ENCODE results near the gene ETS1.

- TF ChIP-seq CTCF (IDR thresholded peaks at IDR 0.05; ENCODE audit: low read depth, low read length), result no peak
- no peak for TF ChIP-seq EZH2phosphoT487 (IDR thresholded peaks at IDR 0.05; ENCODE audit: low read depth)
These were observed 96.0 kb downstream of the ETS1 start for GRCh38 chr11:128491195-128491936.
